ENCODE data around the gene MYH15.

- TF ChIP-seq CTCF (IDR thresholded peaks at IDR 0.05) (no peak), SIN3A (IDR thresholded peaks at IDR 0.05; ENCODE audit: borderline replicate concordance, insufficient read depth, low read depth, low read length) (no peak), POLR2AphosphoS5 (IDR thresholded peaks at IDR 0.05; ENCODE audit: low read depth, low read length) (no peak), TCF7L2 (IDR thresholded peaks at IDR 0.05; ENCODE audit: low read depth, low read length) (no peak)
- TF ChIP-seq, protein P1, sequence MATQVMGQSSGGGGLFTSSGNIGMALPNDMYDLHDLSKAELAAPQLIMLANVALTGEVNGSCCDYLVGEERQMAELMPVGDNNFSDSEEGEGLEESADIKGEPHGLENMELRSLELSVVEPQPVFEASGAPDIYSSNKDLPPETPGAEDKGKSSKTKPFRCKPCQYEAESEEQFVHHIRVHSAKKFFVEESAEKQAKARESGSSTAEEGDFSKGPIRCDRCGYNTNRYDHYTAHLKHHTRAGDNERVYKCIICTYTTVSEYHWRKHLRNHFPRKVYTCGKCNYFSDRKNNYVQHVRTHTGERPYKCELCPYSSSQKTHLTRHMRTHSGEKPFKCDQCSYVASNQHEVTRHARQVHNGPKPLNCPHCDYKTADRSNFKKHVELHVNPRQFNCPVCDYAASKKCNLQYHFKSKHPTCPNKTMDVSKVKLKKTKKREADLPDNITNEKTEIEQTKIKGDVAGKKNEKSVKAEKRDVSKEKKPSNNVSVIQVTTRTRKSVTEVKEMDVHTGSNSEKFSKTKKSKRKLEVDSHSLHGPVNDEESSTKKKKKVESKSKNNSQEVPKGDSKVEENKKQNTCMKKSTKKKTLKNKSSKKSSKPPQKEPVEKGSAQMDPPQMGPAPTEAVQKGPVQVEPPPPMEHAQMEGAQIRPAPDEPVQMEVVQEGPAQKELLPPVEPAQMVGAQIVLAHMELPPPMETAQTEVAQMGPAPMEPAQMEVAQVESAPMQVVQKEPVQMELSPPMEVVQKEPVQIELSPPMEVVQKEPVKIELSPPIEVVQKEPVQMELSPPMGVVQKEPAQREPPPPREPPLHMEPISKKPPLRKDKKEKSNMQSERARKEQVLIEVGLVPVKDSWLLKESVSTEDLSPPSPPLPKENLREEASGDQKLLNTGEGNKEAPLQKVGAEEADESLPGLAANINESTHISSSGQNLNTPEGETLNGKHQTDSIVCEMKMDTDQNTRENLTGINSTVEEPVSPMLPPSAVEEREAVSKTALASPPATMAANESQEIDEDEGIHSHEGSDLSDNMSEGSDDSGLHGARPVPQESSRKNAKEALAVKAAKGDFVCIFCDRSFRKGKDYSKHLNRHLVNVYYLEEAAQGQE (IDR thresholded peaks at IDR 0.05; ENCODE audit: insufficient read depth in 1 of 2, low read depth in 2 of 2, low read length in 1 of 2), result no peak
These were observed 36.7 kb downstream of the MYH15 start for GRCh38 chr3:108473711-108474110.
